ENCODE data around the gene LPP.

Gene LPP

DNA sequence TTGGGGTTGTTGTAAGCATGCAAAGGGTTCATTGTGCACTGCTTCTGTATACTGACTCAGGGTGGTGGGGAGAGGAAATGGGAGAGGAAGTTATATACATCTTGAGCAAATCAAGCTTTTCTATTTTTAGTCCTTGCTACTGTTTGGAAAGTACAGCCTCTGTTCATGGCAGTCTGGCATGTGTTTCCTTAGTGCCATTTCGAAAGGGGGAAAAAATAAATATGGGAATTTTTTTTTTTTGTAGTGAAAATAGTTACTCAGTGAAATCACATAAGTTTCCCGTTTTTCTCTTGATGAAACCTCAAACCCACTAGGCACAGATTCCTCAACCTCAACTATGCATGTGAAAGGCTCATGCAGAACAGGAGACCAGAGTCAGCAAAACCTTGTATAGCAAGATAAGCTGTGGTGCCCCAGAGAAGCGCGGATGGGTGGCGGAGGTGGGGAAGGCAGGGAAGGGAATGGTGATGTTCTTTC lies 353.3 kb downstream of the LPP start:
- DNase-seq = peak in 25 of 56 donors; percentile 1 to 57 (median 6)

DNA sequence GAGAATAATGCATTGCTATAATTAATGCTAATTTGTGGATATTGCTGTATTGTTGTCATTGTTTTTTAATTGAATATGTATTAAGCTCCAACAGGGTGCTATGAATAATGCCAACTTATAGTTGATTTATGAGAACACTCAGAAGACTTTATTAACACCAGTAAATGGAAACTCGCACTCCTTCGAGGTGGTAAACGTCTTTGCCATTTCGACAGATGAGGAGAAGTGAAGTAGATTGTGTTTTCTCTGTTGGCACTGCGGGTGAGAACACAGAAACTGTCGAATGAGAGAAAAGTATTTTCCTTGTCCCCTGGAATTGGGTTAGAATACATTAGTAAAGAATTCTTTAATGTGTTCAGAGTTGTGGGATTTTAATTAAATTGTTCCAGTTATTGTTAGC lies 354.5 kb downstream of the LPP start:
- no peak for DNase-seq

DNA sequence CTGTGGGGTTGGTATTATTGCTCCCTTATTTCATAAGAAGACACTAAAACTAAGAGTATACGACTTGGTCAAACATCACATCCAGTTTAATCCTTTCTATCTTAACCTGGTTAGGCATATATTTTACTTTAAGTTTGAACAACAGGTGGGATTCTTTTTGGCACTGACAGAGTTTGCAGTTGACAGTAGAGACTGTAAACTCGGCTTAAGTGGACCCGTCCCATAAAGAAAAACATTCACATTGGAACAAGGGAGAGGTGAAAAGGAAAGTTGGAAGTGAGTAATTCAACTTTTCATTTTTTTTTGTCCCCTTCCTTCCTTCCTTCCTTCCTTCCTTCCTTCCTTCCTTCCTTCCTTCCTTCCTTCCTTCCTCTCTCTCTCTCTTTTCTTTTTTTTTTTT lies 355.4 kb downstream of the LPP start:
- DNase-seq = no peak

DNA sequence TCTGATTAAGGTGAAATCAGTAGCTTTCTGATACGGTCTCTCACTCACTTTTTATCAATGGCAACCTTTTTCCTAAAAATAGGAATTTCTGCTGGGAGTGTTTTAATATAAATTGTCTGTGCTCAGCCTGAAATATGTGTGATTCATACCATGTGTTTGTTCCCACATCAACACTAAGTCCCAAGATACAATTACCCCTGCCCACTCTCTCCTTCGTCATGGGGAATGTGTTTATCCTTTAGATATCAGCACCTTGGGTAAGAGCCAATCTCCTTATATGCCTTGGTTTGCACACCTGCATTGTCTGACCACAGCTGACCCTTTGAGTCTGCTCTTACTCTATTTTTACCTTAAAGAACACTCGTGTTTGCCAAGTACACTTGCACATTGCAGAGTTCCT lies 356.4 kb downstream of the LPP start:
- DNase-seq = peak in 2 of 56 donors; percentile 17 to 22

DNA sequence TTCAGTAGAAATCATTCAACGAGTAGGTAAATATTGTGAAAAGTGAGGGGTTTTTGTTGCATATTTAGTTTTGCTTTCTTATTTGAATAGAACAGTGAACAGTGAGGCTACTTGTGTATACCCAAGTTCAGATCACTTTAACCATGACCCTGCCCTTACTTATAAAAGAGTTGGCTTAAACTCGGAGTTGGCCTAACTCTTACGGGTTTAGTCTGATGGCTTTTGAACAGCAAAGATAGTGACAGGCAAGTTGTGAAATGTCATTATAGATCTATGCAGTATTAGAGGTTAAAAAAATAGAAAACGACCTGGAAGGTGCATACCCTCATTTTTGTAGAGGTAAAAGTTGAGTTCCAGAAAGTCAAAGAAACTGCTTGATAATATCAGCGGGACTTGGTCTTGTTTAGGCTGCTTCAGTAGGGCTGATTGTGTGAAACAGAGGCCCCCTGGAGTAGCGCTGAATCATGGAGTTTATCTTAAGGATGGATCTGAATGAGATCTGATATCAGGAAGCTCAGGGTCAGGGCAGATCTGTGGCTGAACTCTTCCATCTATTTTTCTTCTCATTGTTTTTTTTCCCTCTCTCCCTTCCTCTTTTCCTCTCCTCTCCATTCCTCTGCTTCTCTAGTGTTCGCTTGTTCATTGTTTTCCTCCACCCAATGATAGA lies 359.8 kb downstream of the LPP start:
- no peak for DNase-seq

DNA sequence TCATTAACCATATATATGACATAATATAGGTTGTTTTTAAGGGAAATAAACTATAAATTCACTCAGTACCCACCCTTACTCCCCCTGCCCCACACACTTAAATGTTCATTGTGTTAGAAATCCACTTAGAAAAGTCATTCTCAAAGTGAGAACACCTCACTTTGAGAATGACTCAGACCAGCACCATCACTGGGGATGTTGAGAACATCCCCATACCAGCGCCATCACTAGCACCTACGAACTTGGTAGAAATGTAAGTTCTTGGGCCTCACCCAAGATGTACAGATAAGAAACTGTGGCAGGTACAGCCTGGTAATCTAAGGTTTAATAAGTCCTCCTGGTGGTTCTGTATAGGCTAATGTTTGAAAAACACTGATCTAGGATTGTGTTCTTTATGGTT lies 362.6 kb downstream of the LPP start:
- DNase-seq = no peak

DNA sequence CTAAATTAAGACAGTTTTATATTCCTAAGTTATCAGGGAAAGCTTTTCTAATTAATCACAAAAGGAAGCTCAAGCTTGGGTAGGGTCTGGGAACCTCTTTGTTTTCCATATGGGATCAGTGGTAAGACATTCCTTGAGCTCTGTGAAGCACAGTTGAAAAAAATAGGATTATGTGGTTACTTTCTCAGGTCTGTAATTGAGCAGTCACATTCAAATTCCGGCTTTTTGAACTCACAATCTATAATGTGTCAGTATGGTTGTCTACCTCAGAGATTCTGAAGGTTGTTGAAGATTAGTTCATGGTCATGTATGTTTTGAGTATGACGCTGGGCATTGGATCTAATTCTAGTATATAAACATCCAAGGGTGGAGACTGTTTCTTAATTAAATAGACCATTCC lies 364.5 kb downstream of the LPP start:
- DNase-seq = no peak

GRCh38 chr3:188518835-188519452 lies 365.0 kb downstream of the LPP start:
- DNase-seq = no peak

DNA sequence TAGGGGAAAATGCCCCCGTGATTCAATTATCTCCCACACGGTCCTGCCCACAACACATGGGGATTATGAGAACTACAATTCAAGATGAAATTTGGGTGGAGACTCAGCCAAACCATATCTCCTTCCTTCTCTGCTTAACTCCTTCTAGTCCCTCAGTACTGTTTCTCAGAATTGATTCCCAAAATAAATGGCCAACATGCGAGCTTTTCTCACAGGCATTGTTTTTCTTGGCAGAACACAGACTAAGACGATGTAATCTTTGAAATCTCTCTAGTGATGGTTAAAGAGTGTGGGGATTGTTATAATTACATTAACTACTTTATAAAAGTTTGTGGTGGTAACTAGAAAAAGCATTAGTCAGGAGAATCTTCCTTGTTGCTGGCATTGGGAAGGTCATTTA lies 366.5 kb downstream of the LPP start:
- no peak for DNase-seq

- DNase-seq = no peak
Measured at GRCh38 chr3:188522115-188522514, 368.2 kb downstream of the LPP start.

GRCh38 chr3:188523291-188523690 lies 369.3 kb downstream of the LPP start:
- no peak for DNase-seq

GRCh38 chr3:188524052-188524451 lies 370.1 kb downstream of the LPP start:
- no peak for DNase-seq

DNA sequence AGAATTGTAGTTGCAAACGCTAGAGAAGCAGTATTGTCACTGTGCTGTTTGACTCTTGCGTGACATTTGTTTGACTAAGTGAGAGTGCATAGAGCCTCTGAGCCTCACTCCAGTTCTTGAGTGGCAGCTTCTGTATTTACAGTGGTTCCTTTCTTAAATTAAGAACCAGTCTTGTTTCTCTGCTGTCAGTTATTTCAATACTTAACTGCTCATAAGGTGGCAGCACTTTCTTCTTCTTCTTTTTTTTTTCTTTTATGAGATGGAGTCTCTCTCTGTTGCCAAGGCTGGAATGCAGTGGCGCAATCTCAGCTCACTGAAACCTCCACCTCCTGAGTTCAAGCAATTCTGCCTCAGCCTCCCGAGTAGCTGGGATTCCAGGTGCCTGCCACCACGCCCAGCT lies 372.1 kb downstream of the LPP start:
- no peak for DNase-seq

- no peak for DNase-seq
Measured at GRCh38 chr3:188527389-188527788, 373.4 kb downstream of the LPP start.

DNA sequence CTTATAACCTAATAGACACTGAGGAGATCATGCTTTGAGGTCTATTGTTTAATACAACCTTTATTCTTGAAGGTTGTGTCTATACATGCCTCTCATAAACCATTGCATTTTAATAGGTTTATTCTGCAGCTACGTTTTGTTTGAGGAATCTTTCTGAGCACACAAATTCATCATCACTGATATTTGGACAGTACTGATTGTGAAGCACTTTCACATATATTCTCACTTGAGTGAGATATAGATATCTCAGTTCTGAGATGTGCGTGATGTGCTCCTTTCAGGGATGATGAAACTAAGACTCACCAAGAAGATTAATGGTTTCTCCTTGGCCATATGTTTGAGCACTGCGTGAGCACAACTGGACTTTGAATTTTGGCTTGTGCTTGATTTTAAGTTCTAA lies 374.4 kb downstream of the LPP start:
- DNase-seq = no peak

GRCh38 chr3:188529228-188529627 lies 375.3 kb downstream of the LPP start:
- DNase-seq = no peak

GRCh38 chr3:188530226-188530625 lies 376.3 kb downstream of the LPP start:
- no peak for DNase-seq

- DNase-seq = no peak
Measured at GRCh38 chr3:188531210-188531609, 377.3 kb downstream of the LPP start.

GRCh38 chr3:188533172-188533571 lies 379.2 kb downstream of the LPP start:
- no peak for DNase-seq

GRCh38 chr3:188533612-188534357 lies 379.8 kb downstream of the LPP start:
- no peak for DNase-seq

DNA sequence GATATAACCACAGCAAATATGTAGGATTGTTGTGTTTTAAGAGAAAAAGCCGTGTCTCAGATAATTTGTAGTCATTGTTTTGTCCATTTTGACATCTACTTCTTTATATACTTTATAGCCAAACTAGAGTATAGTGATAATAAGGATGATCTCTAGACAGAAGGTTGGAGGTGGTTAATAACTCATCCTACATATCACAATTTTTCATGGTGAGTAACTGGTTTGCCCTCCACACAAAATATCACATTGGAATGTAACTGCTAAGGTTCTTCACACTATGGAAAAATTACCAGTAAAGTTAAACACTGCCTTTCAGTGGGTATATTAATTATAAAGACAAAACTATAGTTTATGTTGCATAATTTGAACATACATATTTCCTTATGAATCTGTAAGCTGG lies 380.7 kb downstream of the LPP start:
- no peak for DNase-seq

DNA sequence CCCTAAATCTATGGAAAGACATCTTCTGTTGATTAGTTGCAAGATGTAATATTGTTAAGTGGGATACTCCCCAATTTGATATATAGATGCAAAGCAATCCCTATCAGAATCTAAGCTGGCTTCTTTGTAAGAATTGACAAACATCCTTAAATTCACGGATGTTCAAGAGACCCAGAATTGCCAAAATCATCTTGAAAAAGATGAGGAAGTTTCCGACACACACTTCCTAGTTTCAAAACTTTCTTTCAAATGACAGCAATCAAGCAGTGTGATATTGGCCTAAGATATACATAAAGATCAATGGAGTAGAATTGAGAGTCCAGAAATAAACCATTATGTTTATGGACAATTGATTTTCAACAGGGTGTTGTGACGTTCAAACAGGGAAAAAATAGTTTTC lies 383.6 kb downstream of the LPP start:
- no peak for DNase-seq

- DNase-seq = no peak
Measured at GRCh38 chr3:188539037-188539436, 385.1 kb downstream of the LPP start.

Measured in amygdala (tissue), 56 donors.